Right lobe of liver (tissue), 4 donors: ENCODE measurements around the gene TCAP.

ENCODE experiments used
- CTCF ChIP-seq, 4 donors: fragments of 200-600 bp in 3 of 4; fragments of 450-650 bp in 1 of 4; IDR thresholded peaks; one replicate each; pipeline versions ENCODE4 v1.5.1 to v1.8.0; 2016 to 2022; ENCODE audit warnings: antibody characterized with exemption in 4 of 4, mild to moderate bottlenecking in 2 of 4
- POLR2A ChIP-seq: fragments of 450-650 bp; IDR thresholded peaks from one replicate; pipeline ENCODE4 v1.6.1; 2017; ENCODE audit warnings: antibody characterized with exemption, mild to moderate bottlenecking
- donor health status: DM: no; HTN: no; CAD: no.
- donor health status: DM: no; HTN: no; CAD: no.
- donor health status: DM: no; HTN: yes; CAD: no.

- TF ChIP-seq CTCF (IDR thresholded peaks at IDR 0.05) (peak in 1 of 4 donors; percentile 5), POLR2A (peak; percentile 59)
These were observed 22.7 kb downstream of the TCAP start, which contains the start of gene PGAP3 for GRCh38 chr17:39687546-39688474.
